Lung (tissue), 12 donors: ENCODE measurements around the gene IPO4. TPM values are rescaled to one million over a fixed set of nuclear protein-coding genes. Genes with fewer than 3 reads are reported as not detected.

Experiments used
- ATAC-seq: fragments of 200-7000 bp; cut with Tn5 transposase; one replicate; pipeline ENCODE4 v1.9.1; 2020; ENCODE audit warnings: moderate number of reproducible peaks; ENCODE audit not compliant: insufficient read depth, low FRiP score
- DNase-seq, 3 donors: peaks; one replicate each; pipeline ENCODE4 v3.0.0-alpha.2; 2013 to 2017
- H3K27ac ChIP-seq, 2 donors: one replicate each; pipeline ENCODE4 v1.5.1; 2013; ENCODE audit warnings: mild to moderate bottlenecking in 2 of 2, moderate library complexity in 2 of 2, control low read depth in 1 of 2, inconsistent platforms in 1 of 2, low read depth in 1 of 2, low read length in 1 of 2
- H3K27me3 ChIP-seq, 3 donors: one replicate each; pipeline ENCODE4 v1.5.1; 2013; ENCODE audit warnings: low read length in 2 of 3; ENCODE audit not compliant: control insufficient read depth in 3 of 3, insufficient read depth in 3 of 3
- H3K36me3 ChIP-seq, 4 donors: one replicate each; pipeline ENCODE4 v1.5.1; 2013; ENCODE audit warnings: low read length in 4 of 4, mild to moderate bottlenecking in 1 of 4, moderate library complexity in 1 of 4; ENCODE audit not compliant: control insufficient read depth in 4 of 4, insufficient read depth in 4 of 4
- H3K4me1 ChIP-seq, 5 donors: one replicate each; pipeline ENCODE4 v1.5.1; 2013; ENCODE audit warnings: low read length in 5 of 5, mild to moderate bottlenecking in 2 of 5, moderate library complexity in 1 of 5; ENCODE audit not compliant: control insufficient read depth in 5 of 5, insufficient read depth in 5 of 5
- H3K4me3 ChIP-seq: one replicate; pipeline ENCODE4 v1.5.1; 2013; ENCODE audit warnings: mild to moderate bottlenecking, control low read depth, moderate library complexity
- H3K9ac ChIP-seq, 2 donors: one replicate each; pipeline ENCODE4 v1.5.1; 2013; ENCODE audit warnings: low read length in 2 of 2, control low read depth in 1 of 2; ENCODE audit not compliant: insufficient read depth in 1 of 2
- H3K9me3 ChIP-seq, 4 donors: one replicate each; pipeline ENCODE4 v1.5.1; 2013; ENCODE audit warnings: low read length in 3 of 4, mild to moderate bottlenecking in 1 of 4, moderate library complexity in 1 of 4; ENCODE audit not compliant: control insufficient read depth in 4 of 4, insufficient read depth in 3 of 4
- WGBS, 2 donors: extraction: QIAGEN DNeasy Blood & Tissue Kit; methylation state at CpG; one replicate each; pipeline ENCODE4 v1.1.7; 2013; 5-methylcytosine and 5-hydroxymethylcytosine counted together
- polyA plus RNA-seq, 2 donors: library from polyadenylated mRNA; stranded (reverse); fragments of 200-250 nt; gene quantifications; one replicate each; pipeline ENCODE4 v1.2.1, GENCODE V29; 2013
- total RNA-seq, 2 donors: library from RNA; depleted of rRNA in 1 of 2; stranded (reverse); fragments of >200 nt in 1 of 2; gene quantifications; one replicate each; pipeline ENCODE4 v1.2.1, GENCODE V29; 2014 to 2021
- TF ChIP-seq, protein P1 (sequence below): IDR thresholded peaks from 2 replicates; pipeline ENCODE4 v1.5.1; 2012; ENCODE audit warnings: mild to moderate bottlenecking; ENCODE audit errors: control extremely low read depth, extremely low read depth
- donor health status: control.
- donor health status: control.
- donor health status: Bipolar disorder and iron deficiency.
- donor health status: healthy.
- donor health status: DM: yes; HTN: yes; CAD: no.

Gene IPO4
- total and polyA plus RNA-seq, 4 donors, result 13.0 to 78.9 (median 28.4) TPM

DNA sequence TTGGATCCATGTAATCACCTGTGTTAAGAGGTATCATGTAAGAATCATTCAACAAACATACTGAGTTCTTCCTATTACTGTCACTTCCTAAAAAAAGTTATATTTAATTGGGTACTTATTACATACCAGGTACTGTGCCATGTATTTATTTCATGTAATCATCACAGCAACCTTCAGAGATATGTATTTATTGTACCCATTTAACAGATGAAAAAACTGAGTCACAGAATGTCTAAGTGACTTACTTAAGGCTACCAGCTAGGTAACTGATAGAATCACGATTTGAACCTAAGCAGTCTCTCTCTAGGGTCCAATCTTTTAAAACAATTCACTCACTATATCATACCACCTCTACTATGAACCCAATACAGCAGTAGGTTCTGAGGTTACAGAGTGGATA, 44.2 kb downstream of the IPO4 start:
- no peak overlapping the region for H3K4me3 ChIP-seq
- TF ChIP-seq, protein P1, sequence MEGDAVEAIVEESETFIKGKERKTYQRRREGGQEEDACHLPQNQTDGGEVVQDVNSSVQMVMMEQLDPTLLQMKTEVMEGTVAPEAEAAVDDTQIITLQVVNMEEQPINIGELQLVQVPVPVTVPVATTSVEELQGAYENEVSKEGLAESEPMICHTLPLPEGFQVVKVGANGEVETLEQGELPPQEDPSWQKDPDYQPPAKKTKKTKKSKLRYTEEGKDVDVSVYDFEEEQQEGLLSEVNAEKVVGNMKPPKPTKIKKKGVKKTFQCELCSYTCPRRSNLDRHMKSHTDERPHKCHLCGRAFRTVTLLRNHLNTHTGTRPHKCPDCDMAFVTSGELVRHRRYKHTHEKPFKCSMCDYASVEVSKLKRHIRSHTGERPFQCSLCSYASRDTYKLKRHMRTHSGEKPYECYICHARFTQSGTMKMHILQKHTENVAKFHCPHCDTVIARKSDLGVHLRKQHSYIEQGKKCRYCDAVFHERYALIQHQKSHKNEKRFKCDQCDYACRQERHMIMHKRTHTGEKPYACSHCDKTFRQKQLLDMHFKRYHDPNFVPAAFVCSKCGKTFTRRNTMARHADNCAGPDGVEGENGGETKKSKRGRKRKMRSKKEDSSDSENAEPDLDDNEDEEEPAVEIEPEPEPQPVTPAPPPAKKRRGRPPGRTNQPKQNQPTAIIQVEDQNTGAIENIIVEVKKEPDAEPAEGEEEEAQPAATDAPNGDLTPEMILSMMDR, result no peak
- H3K36me3 ChIP-seq, result peaks cover 3 to 21% (median 11%) of the 10 kb centered on the region in 4 donors
- no peaks in the 10 kb centered on the region for H3K27me3 ChIP-seq
- no peaks in the 10 kb centered on the region for H3K9me3 ChIP-seq
- DNase-seq, result no peak
- H3K27ac ChIP-seq, result no peak overlapping the region
- H3K4me1 ChIP-seq, result peaks cover 8 to 34% (median 10%) of the 10 kb centered on the region in 5 donors
- ATAC-seq, result no peak
- H3K9ac ChIP-seq, result no peak overlapping the region
- WGBS, 2 donors, result 96 to 98% methylated on average over 1 of the region's 1 CpG

DNA sequence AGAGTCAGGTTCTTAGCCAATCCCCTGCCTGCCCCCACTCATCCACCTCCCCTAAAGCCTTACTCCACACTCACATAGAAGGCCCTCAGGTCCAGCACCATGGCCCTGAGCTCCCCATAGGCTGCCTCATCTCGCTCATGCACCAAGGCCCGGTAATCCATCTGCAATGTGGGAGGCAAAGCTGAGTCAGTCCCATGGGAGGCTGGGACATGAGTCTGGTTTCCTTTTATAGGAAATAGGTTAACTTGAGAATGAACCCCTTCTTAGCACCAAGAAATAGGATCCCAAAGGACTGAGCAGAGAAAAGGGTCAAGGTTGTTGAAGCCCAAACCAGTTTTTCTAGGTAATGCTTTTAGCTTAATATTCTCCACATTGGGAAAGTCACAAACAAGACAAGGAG, 45.1 kb downstream of the IPO4 start:
- Histone ChIP-seq H3K4me1 (peaks cover 8 to 34% (median 10%) of the 10 kb centered on the region in 5 donors), H3K9ac (no peak overlapping the region), H3K36me3 (peaks cover 0 to 26% (median 15%) of the 10 kb centered on the region in 4 donors), H3K27me3 (no peaks in the 10 kb centered on the region), H3K9me3 (no peaks in the 10 kb centered on the region), H3K27ac (no peak overlapping the region), H3K4me3 (no peak overlapping the region)
- TF ChIP-seq, protein P1, result no peak
- 95 to 98% methylated on average over 2 of the region's 2 CpGs for whole genome bisulfite sequencing, 2 donors
- ATAC-seq (no peak), DNase-seq (no peak)

DNA sequence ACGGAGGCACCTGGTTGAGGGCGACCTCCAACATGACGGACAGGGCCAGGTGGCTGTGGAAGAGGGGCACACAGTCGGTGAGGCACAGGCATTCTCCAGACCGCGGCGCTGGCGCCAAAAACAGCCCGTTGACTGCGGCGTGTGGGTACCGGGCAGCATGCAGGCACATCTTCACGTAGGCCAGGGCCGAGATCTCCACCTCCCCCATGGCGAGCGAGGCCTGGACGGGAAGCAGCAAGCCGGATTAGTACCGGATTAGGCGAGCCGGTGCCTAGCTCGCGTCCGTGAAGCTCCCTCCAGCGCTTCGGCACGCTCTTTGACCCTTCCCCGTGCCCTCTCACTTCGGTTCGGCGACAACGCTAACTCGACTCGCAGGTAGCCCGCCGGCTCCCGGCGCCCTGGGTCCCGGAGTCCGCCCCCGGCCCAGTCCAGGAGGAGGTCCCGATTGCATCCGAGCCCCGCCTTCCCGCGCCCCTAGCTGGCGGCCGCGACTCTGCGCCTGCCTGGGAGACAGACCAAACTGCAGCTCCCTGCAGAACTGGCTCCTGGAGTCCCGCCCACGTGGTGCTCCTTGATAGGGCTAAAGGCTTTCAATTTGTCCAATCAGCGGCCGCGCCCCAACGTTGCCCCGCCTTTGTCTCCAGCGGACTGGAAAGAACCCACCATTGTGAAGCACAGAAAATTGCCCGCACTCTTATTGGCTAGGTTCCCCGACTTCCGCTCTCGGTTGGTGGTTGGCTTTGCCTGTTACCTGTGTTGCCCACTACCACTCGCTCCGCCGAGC, 47.3 kb downstream of the IPO4 start, which contains the start of gene EMC9:
Gene EMC9, minus strand, starts transcription at position 495 of the 784 bp plus-strand sequence. Its CDS starts 287 bp downstream, at position 208.
- H3K4me3 ChIP-seq, result peak within 1 kb of the TSS; percentile 51
- DNase-seq (peak; percentile 100), ATAC-seq (peak; percentile 94)
- H3K9ac ChIP-seq, result peak within 1 kb of the TSS in 1 of 2 donors; percentile 90
- H3K27me3 ChIP-seq, result no peaks in the 10 kb centered on the region
- H3K27ac ChIP-seq, result peak within 1 kb of the TSS; percentile 92
- peaks cover 0 to 40% (median 22%) of the 10 kb centered on the region in 4 donors for H3K36me3 ChIP-seq
- TF ChIP-seq, protein P1, result no peak
- WGBS, 2 donors, result 0% methylated on average over 61 to 65 of the region's 65 CpGs
- peaks cover 8 to 34% (median 14%) of the 10 kb centered on the region in 5 donors for H3K4me1 ChIP-seq
- H3K9me3 ChIP-seq, result no peaks in the 10 kb centered on the region
